GM12872 (cell line): Measurements from ENCODE around the gene DNAH10.

Experiments
- TF ChIP-seq, protein P1 (sequence below): IDR thresholded peaks from 3 replicates; pipeline ENCODE4 v1.5.1; 2011; ENCODE audit warnings: low read depth, mild to moderate bottlenecking, low read length, moderate library complexity; ENCODE audit not compliant: insufficient read depth

The DNAH10 gene

DNA sequence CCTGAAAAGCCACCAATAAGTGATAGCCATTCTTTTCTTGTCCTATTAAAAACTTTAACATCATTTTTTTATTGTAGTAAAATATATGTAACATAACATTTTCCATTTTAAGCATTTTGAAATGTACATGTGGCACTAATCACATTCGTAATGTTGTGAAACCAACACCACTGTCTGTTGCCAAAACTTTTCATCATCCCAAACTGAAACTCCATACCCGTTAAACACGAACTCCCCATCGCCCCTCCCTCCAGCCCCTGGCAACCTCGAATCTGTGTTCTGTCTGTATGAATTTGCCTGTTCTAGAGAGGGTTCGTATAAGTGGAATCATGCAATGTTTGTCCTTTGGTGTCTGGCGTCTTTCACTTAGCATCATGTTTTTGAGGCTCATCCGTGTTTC is 134.7 kb downstream of the DNAH10 start:
- TF ChIP-seq, protein P1, sequence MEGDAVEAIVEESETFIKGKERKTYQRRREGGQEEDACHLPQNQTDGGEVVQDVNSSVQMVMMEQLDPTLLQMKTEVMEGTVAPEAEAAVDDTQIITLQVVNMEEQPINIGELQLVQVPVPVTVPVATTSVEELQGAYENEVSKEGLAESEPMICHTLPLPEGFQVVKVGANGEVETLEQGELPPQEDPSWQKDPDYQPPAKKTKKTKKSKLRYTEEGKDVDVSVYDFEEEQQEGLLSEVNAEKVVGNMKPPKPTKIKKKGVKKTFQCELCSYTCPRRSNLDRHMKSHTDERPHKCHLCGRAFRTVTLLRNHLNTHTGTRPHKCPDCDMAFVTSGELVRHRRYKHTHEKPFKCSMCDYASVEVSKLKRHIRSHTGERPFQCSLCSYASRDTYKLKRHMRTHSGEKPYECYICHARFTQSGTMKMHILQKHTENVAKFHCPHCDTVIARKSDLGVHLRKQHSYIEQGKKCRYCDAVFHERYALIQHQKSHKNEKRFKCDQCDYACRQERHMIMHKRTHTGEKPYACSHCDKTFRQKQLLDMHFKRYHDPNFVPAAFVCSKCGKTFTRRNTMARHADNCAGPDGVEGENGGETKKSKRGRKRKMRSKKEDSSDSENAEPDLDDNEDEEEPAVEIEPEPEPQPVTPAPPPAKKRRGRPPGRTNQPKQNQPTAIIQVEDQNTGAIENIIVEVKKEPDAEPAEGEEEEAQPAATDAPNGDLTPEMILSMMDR, result no peak

DNA sequence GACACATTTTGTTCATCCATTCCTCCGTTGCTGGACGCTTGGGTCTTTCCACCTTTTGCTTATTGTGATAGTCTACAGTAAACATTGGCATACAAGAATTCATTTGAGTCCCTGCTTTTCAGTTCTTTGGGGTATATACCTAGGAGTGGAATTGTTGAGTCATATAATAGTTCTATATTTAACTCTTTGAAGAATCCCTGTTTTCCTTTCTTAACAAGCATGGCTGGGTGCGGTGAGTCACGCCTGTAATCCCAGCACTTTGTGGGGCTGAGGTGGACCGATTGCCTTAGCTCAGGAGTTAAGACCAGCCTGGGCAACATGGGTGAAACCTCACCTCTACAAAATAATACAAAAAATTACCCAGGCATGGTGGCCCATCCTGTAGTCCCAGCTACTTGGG is 135.1 kb downstream of the DNAH10 start:
- TF ChIP-seq, protein P1, result no peak

DNA sequence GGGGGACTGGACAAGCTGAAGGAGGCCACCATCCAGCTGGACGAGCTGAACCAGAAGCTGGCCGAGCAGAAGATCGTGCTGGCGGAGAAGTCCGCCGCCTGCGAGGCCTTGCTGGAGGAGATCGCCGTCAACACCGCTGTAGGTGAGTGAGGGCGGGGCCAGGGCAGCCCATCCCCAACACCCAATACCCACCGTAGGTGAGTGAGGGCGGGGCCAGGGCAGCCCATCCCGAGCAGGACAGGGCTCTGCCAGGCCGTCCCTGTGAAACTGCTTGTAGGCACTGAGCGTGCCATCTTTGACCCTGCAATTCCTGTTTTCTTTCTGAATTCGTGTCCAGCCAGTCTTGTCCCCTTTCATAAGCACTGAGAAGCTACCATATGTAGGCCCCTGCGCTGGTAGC is 136.6 kb downstream of the DNAH10 start:
- TF ChIP-seq, protein P1, result no peak

DNA sequence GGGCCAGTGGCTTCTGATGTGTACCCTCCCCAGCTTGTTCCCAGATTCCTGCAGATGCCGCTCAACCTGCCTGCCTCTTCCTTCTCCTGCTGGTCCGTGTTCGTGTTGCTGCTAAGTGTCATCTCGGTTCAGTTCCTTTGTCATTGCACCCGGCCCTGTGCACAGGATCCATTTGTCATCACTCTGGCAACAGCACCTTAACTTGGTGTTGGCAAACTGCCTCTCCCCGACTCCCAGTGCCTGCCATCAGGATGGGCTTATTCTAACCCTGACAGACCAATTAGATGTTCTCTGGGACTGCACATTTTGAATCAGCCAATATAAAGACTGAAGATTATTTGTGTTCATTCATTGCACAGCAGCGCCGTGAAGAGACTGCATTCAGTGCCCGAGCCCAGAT is 137.3 kb downstream of the DNAH10 start:
- TF ChIP-seq, protein P1, result no peak

DNA sequence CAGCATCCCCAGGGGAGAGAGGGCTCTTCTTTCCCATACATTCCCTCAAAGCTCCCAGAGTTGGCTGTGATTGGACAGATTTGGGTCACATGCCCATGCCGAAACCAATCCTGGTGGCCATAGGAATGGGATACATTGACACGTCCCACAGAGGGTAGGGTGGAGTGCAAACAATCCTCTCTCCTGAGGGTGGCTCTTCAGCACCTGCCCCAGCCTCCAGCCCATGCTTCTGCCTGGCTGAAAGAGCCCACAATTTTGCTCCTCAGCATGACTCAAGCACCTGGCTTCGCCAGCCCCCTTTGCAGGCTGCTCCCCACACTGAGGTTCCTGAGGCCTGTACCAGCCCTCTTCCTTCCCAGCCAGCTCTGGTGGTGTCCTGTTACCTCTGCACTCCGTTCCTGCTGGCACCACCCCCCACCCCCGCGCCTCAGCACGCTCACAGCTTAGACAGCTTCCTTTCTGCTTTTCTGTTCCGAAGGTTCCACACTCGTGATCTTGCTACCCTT is 138.8 kb downstream of the DNAH10 start:
- TF ChIP-seq, protein P1, result no peak

DNA sequence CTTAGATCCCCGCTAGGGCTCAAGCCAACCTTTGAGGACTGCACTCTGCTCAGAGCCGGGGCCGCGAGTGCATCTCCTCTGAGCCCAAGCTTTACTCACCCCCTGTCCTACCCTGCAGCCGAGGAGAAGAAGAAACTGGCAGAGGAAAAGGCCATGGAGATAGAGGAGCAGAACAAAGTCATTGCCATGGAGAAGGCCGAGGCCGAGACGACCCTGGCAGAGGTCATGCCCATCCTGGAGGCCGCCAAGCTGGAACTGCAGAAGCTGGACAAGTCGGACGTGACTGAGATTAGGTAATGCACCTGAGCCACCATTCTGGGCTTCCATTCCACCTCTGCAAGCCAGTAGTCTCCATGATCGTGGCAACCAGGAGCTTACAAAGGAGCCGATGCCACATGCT is 140.7 kb downstream of the DNAH10 start:
- TF ChIP-seq, protein P1, result no peak

DNA sequence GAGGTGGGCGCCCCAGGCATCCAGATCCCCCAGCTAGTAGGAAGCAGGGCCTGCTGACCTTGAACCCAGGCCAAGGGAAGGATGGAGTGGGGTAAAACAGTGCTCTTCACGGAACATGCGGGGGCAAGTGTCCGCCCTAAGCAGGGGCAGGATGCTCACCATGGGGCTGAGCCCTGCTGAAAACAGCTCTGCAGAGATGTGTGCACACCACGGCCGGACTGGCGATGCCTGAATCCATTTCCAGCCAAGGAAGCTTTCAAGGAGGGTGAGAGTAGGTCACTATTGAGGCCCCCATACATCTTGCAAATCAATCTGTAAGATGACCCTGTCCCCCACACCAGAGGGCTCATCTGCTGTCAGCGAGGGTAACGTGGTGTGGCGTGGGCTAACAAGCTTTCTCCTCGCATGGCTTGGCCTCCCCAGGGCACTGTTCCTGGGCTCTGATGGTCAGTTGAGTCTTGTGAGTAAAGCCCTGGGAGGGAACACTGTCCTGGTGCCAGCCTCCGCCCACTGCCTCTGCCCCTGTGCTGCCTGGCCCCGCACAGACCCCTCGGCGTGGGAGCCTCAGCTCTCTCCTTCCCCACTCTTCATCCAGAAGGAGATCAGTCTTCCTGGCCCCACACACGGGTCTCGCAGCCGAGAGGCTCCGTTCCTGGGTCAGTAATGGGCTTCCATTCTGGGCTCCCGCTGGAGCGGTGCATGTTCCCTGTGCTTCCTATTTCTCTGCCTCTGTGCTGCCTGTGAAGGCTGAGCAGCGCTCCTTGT is 141.4 kb downstream of the DNAH10 start:
- TF ChIP-seq, protein P1, result no peak
